Measurements from ENCODE around the gene C10orf90.

C10orf90 gene

GRCh38 chr10:126705131-126705530, 34.6 kb upstream of the C10orf90 start:
- Mint-ChIP-seq H3K4me1 (no peaks in the 10 kb centered on the region), H3K27ac (no peak overlapping the region), H3K36me3 (ENCODE audit: low read depth) (no peaks in the 10 kb centered on the region), H3K4me3 (no peak overlapping the region), H3K27me3 (ENCODE audit: low read depth) (peaks cover 21% of the 10 kb centered on the region), H3K9me3 (no peaks in the 10 kb centered on the region)
- no peak for TF ChIP-seq CTCF (IDR thresholded peaks at IDR 0.05; ENCODE audit: unreplicated experiment in 3 of 3)

- TF ChIP-seq CTCF (IDR thresholded peaks at IDR 0.05; ENCODE audit: unreplicated experiment in 3 of 3), result no peak
- no peaks in the 10 kb centered on the region for H3K4me1 Mint-ChIP-seq
- no peak overlapping the region for H3K4me3 Mint-ChIP-seq
- no peaks in the 10 kb centered on the region for H3K9me3 Mint-ChIP-seq
- H3K36me3 Mint-ChIP-seq (ENCODE audit: low read depth), result no peaks in the 10 kb centered on the region
- peaks cover 21% of the 10 kb centered on the region for H3K27me3 Mint-ChIP-seq (ENCODE audit: low read depth)
- H3K27ac Mint-ChIP-seq, result no peak overlapping the region
These were observed 34.2 kb upstream of the C10orf90 start for GRCh38 chr10:126704649-126705048.

- peaks cover 21% of the 10 kb centered on the region for H3K27me3 Mint-ChIP-seq (ENCODE audit: low read depth)
- H3K27ac Mint-ChIP-seq, result no peak overlapping the region
- H3K36me3 Mint-ChIP-seq (ENCODE audit: low read depth), result no peaks in the 10 kb centered on the region
These were observed 31.7 kb upstream of the C10orf90 start for GRCh38 chr10:126702181-126702580.

DNA sequence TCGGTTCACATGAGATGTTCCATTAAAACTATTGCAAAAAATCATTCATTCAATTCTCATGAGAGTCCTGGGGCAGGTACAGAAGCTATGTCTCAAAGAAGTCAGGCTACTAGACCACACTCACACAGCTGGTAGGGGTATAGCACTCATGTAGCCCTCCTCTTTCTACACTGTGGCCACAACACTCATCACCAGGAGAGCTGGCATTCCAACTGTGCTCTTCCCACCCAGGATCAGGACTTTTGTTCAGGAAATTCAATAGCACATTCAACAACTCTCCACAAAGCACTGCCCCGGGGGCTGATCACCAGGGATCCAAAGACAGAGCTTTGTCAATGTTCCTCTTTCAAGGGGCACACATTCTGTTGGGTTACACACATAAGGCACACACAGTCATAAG, 31.0 kb upstream of the C10orf90 start:
- peaks cover 21% of the 10 kb centered on the region for H3K27me3 Mint-ChIP-seq (ENCODE audit: low read depth)
- no peak overlapping the region for H3K27ac Mint-ChIP-seq
- H3K36me3 Mint-ChIP-seq (ENCODE audit: low read depth), result no peaks in the 10 kb centered on the region
- peaks cover 3% of the 10 kb centered on the region for H3K9me3 Mint-ChIP-seq
- no peaks in the 10 kb centered on the region for H3K4me1 Mint-ChIP-seq
- no peak for TF ChIP-seq CTCF (IDR thresholded peaks at IDR 0.05; ENCODE audit: unreplicated experiment in 3 of 3)
- no peak overlapping the region for H3K4me3 Mint-ChIP-seq

More at GRCh38 chr10:126702181-126702580, 31.7 kb upstream of the C10orf90 start:
- H3K4me3 Mint-ChIP-seq, result no peak overlapping the region
- TF ChIP-seq CTCF (IDR thresholded peaks at IDR 0.05; ENCODE audit: unreplicated experiment in 3 of 3), result no peak
- peaks cover 3% of the 10 kb centered on the region for H3K9me3 Mint-ChIP-seq
- H3K4me1 Mint-ChIP-seq, result no peaks in the 10 kb centered on the region

DNA sequence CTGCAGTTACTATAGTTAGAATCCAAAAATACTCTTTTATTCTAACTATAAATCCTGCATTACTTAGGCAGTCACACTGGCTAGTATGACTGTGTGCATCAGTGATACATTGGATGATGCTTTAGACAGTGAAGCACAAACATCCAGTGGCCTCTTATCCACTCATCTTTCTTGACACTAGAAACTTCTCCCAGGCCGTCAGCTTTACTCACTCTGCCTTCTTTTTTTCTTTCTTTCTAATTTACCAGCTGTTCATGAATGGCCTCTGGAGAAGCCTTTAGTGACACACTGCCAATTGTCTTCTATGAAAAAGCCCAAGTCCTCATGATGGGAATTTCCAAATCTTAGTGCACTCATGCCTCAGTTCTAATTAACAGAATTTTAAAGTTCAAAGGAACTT, 26.2 kb upstream of the C10orf90 start:
- no peak overlapping the region for H3K27ac Mint-ChIP-seq
- no peaks in the 10 kb centered on the region for H3K36me3 Mint-ChIP-seq (ENCODE audit: low read depth)
- TF ChIP-seq CTCF (IDR thresholded peaks at IDR 0.05; ENCODE audit: unreplicated experiment in 3 of 3), result no peak
- H3K27me3 Mint-ChIP-seq (ENCODE audit: low read depth), result peaks cover 2% of the 10 kb centered on the region
- H3K4me3 Mint-ChIP-seq, result no peak overlapping the region
- H3K4me1 Mint-ChIP-seq, result no peaks in the 10 kb centered on the region
- peaks cover 11% of the 10 kb centered on the region for H3K9me3 Mint-ChIP-seq

- Mint-ChIP-seq H3K9me3 (peaks cover 17% of the 10 kb centered on the region), H3K27ac (no peak overlapping the region), H3K4me3 (no peak overlapping the region), H3K36me3 (ENCODE audit: low read depth) (no peaks in the 10 kb centered on the region), H3K4me1 (peaks cover 6% of the 10 kb centered on the region), H3K27me3 (ENCODE audit: low read depth) (peaks cover 8% of the 10 kb centered on the region)
- TF ChIP-seq CTCF (IDR thresholded peaks at IDR 0.05; ENCODE audit: unreplicated experiment in 3 of 3), result no peak
These were observed 21.0 kb upstream of the C10orf90 start for GRCh38 chr10:126691456-126691855.

Measured in nephron (organoid).